ENCODE measurements around the gene ADAM12.

GRCh38 chr10:126135941-126136595, 252.2 kb downstream of the ADAM12 start:
- TF ChIP-seq CTCF (IDR thresholded peaks at IDR 0.05), result no peak
- no peak for TF ChIP-seq POLR2A (IDR thresholded peaks at IDR 0.05)
- no peak for TF ChIP-seq POLR2AphosphoS5 (IDR thresholded peaks at IDR 0.05)
- TF ChIP-seq EP300 (IDR thresholded peaks at IDR 0.05), result no peak

Measured in suprapubic skin (tissue), 4 donors.